Common myeloid progenitor, CD34-positive (primary cell): Measurements from ENCODE around the gene MGAT1.
A peak's percentile ranks its signal among the peaks of the same experiment; 100 is the strongest.

Experiments
- CTCF ChIA-PET: fragments of 350-600 bp; sonication (Branson Sonifier 250); formaldehyde crosslinking; loops from one replicate; lab custom pipeline; 2021; ENCODE audit warnings: antibody characterized with exemption; lab: Charles Lee
- POLR2A ChIA-PET: fragments of 350-600 bp; sonication (Branson Sonifier 250); formaldehyde crosslinking; loops from one replicate; lab custom pipeline; 2021; ENCODE audit warnings: antibody characterized with exemption; lab: Charles Lee
- DNase-seq, 3 donors: peaks; one replicate each; pipeline versions ENCODE4 v3.0.0 to v3.0.0-alpha.2; 2013
- H3K27ac ChIP-seq, 2 experiments: 1 replicate in 1 of 2; 2 replicates in 1 of 2; pipeline ENCODE4 v1.7.0; 2013; ENCODE audit warnings: inconsistent platforms in 2 of 2, low read length in 2 of 2, mild to moderate bottlenecking in 2 of 2, low read depth in 1 of 2, moderate library complexity in 1 of 2; ENCODE audit not compliant: severe bottlenecking in 2 of 2, insufficient read depth in 1 of 2, poor library complexity in 1 of 2
- H3K27me3 ChIP-seq, 5 experiments: replicated peaks in 2 of 5; 1 replicate in 3 of 5; 2 replicates in 2 of 5; pipeline versions ENCODE4 v1.6.1 to v1.7.0; 2013; ENCODE audit warnings: low read length in 4 of 5, mild to moderate bottlenecking in 2 of 5, moderate library complexity in 2 of 5, inconsistent platforms in 1 of 5; ENCODE audit not compliant: insufficient read depth in 5 of 5, control insufficient read depth in 4 of 5
- H3K36me3 ChIP-seq, 4 experiments: 1 replicate in 2 of 4; 2 replicates in 2 of 4; pipeline versions ENCODE4 v1.6.1 to v1.7.0; 2013; ENCODE audit warnings: low read length in 3 of 4, control low read depth in 1 of 4, mild to moderate bottlenecking in 1 of 4; ENCODE audit not compliant: control insufficient read depth in 4 of 4, insufficient read depth in 4 of 4
- H3K4me1 ChIP-seq, 4 experiments: 1 replicate in 3 of 4; 2 replicates in 1 of 4; pipeline versions ENCODE4 v1.6.1 to v1.7.1; 2013; ENCODE audit warnings: low read length in 3 of 4, mild to moderate bottlenecking in 3 of 4, control low read depth in 1 of 4, inconsistent platforms in 1 of 4, moderate library complexity in 1 of 4; ENCODE audit not compliant: control insufficient read depth in 4 of 4, insufficient read depth in 4 of 4; ENCODE audit errors: control extremely low read depth in 1 of 4
- H3K4me3 ChIP-seq, 7 experiments: 1 replicate in 4 of 7; 2 replicates in 3 of 7; pipeline versions ENCODE4 v1.5.1 to v1.7.0; 2013; ENCODE audit warnings: mild to moderate bottlenecking in 7 of 7, low read length in 6 of 7, moderate library complexity in 6 of 7, inconsistent platforms in 2 of 7, low read depth in 2 of 7, control low read depth in 1 of 7; ENCODE audit not compliant: insufficient read depth in 4 of 7, control insufficient read depth in 1 of 7; ENCODE audit errors: extremely low read depth in 1 of 7
- H3K9me3 ChIP-seq, 5 experiments: 1 replicate in 4 of 5; 2 replicates in 1 of 5; pipeline versions ENCODE4 v1.6.1 to v1.7.1; 2013; ENCODE audit warnings: low read length in 4 of 5, mild to moderate bottlenecking in 2 of 5, inconsistent platforms in 1 of 5, low read depth in 1 of 5, moderate library complexity in 1 of 5; ENCODE audit not compliant: control insufficient read depth in 4 of 5, insufficient read depth in 2 of 5; ENCODE audit errors: control extremely low read depth in 1 of 5
- WGBS: methylation state at CpG from one replicate; pipeline ENCODE4 v1.1.5; 2013; ENCODE audit not compliant: insufficient coverage; 5-methylcytosine and 5-hydroxymethylcytosine counted together

Gene MGAT1

DNA sequence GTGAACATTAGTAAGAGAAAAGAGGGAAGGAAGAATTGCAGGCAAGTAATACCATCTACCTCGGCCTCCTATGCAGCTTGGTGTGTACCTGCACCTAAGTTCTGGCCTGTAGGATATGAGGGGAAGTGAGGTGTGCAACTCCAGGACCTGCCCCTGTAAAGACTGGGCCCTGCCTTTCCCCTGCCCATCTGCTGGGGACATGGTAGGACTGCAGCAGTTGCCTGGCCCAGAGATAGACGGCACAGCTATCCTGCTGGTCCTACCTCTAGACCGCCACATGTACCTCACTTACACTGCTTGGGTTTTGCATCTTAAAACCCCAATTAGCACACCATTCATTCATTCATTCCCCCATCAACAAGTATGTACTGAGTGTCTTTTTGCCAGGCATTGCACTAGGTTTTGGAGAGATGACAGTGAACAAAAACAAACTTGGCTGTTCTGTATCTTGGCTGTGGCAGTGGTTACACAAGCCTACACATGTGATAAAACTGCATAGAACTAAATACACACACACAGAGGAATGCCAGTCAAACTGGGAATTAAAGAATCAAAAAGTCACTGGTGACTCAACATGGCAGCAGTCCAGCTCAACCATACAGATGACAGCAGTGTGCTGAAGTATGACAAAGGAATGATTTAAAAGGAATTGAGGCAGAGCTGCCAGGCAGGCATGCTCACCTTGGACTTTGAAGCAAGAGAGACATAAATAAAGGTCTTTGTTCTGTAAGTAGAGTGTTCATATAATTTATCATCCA, 23.3 kb upstream of the MGAT1 start:
- POLR2A ChIA-PET = no interaction called here
- no peak overlapping the region for H3K27ac ChIP-seq
- no peak for DNase-seq
- WGBS = 100% methylated on average over 2 of the region's 3 CpGs
- H3K27me3 ChIP-seq = no peaks in the 10 kb centered on the region
- H3K4me1 ChIP-seq = peaks cover 0 to 17% (median 9%) of the 10 kb centered on the region in 4 experiments
- H3K4me3 ChIP-seq = no peak overlapping the region
- CTCF ChIA-PET = interaction anchor here (1.0 to 2.5 kb wide), 8 partner anchors 8 to 34 kb away, joined by 3 to 7 read pairs (median 4); no protein-coding TSS in a partner anchor
- H3K9me3 ChIP-seq = peaks cover 0 to 10% (median 0%) of the 10 kb centered on the region in 5 experiments
- peaks cover 0 to 7% (median 4%) of the 10 kb centered on the region in 4 experiments for H3K36me3 ChIP-seq

DNA sequence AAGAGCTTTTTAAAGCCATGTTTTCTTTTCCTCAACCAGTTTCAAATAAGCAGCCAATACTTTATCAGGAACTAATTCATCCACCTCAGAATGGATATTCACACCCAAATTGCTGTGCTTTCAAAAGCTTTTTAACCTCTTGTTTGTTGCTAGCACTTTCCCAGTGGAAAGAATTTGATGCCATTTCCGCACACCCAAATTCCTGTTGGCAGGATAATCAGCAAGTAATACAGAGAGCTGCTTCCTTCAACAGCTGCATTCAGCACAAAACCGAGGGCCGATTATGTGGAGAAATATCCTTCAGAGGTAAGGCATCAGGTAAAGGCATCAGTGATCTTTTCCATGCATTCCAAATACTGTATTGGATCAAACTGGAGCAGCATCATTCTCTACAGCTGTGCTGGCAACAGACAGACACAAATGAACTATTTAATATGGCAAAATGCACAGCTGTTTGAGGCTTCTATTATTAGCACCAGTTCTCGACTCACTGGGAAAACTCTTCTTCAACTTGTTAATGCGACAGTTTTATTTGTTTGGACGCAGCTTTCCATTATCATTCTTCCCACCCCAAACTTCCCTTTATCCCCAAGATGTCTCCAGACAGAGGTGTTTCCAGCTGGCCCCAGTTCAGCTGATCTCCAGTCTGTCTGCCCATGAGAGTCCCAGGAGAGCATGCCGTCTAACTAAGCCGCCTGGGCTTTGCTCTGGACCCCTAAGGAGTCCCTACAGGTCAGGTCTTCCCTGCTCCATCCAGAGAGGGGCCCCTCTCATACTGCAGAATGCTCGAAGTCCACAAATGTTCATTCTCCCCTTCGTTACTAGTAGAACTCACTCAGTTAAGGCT, 22.2 kb upstream of the MGAT1 start:
- no peak for DNase-seq
- no peaks in the 10 kb centered on the region for H3K27me3 ChIP-seq
- H3K4me3 ChIP-seq = no peak overlapping the region
- ChIA-PET POLR2A (no interaction called here), CTCF (interaction anchor here (0.6 to 2.5 kb wide), 5 partner anchors 8 to 40 kb away, joined by 3 to 7 read pairs (median 3); no protein-coding TSS in a partner anchor)
- peaks cover 0 to 4% (median 4%) of the 10 kb centered on the region in 4 experiments for H3K36me3 ChIP-seq
- H3K9me3 ChIP-seq = peaks cover 0 to 7% (median 0%) of the 10 kb centered on the region in 5 experiments
- H3K4me1 ChIP-seq = peaks cover 0 to 11% (median under 1%) of the 10 kb centered on the region in 4 experiments
- no peak overlapping the region for H3K27ac ChIP-seq
- WGBS = 98% methylated on average over 10 of the region's 10 CpGs

DNA sequence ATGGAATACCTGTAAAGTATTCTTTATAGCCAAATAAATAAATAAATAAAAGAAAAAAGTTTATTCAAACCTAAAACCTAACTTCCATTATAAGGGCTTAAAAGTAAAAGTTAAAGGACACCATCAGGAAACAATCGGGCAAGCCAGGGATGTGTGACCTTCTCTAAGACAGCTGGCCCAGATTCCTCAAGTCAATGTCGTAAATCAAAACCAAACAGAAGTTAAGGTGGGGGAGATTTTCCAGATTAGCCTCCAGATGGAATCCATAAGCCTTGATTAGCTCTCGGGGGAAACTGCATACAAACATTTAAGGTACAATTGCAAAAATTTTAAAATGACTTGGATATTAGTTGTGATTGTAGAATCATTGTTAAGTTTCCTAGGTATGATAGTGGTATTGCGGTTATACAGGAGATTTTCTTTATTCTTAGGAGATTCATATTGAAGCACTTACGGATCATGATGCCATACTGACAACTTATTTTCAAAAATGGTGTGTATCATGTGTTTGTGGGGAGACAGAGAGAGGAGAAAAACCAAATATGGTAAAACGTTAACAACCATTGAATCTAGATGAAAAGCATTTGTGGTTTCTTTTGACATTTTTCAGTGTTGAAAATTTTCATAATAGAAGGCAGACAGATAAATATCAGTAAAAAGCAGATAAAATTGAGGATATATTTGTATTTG, 21.5 kb upstream of the MGAT1 start:
- no peak for DNase-seq
- Histone ChIP-seq H3K36me3 (peaks cover 0 to 2% (median 0%) of the 10 kb centered on the region in 4 experiments), H3K4me1 (peaks cover 0 to 8% (median 0%) of the 10 kb centered on the region in 4 experiments), H3K27me3 (no peaks in the 10 kb centered on the region), H3K9me3 (peaks cover 0 to 3% (median 0%) of the 10 kb centered on the region in 5 experiments), H3K27ac (no peak overlapping the region), H3K4me3 (no peak overlapping the region)
- 100% methylated on average over 4 of the region's 6 CpGs for WGBS
- ChIA-PET CTCF (interaction anchor here (0.6 kb wide), 1 partner anchor 39 kb away, joined by 4 read pairs; no protein-coding TSS in a partner anchor), POLR2A (no interaction called here)

DNA sequence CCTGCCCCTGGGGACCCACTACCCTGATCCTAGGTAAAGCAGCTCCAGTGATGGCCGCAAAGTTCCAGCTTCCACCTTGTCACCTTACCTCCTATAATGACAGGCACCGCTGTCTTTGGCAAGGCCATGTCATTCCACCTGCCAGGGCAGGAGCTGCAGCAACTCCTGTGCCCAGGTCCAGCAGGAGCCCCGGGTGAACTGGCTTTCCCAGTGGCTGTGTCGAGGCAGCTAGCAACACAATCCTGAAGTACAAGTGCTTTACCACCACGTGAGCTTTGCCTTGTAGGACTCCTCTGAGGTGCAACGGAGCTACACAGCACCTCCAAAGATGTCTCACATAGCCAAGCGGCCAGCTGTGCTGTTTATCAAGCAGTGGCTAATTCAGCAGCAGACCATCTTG, 20.7 kb upstream of the MGAT1 start:
- Histone ChIP-seq H3K4me1 (peaks cover 0 to 10% (median 0%) of the 10 kb centered on the region in 4 experiments), H3K27me3 (no peaks in the 10 kb centered on the region), H3K9me3 (no peaks in the 10 kb centered on the region), H3K36me3 (peaks cover 0 to 2% (median 0%) of the 10 kb centered on the region in 4 experiments), H3K4me3 (no peak overlapping the region), H3K27ac (no peak overlapping the region)
- ChIA-PET POLR2A (no interaction called here), CTCF (interaction anchor here (0.5 kb wide), 1 partner anchor 1892 kb away, joined by 3 read pairs; no protein-coding TSS in a partner anchor)
- 98% methylated on average over 7 of the region's 7 CpGs for WGBS
- no peak for DNase-seq

DNA sequence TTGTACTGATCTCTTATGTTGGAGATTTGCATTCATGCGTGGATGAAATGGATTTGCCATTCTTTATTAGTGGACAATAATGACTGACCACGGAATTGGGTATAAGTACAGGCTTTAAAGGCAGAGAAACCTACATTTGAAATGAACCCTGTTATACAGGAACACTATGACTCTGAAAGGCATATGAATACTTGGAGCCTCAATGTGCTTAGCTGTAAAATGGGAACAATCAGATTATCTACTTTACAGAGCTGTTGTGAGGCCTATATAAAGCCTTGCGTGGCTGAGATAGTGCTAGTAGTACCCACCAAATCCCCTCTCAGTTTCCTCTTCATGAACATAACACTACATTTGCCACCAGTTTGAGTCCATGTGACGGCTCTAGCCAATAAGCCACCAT, 18.9 kb upstream of the MGAT1 start:
- no peak for DNase-seq
- Histone ChIP-seq H3K4me3 (no peak overlapping the region), H3K27me3 (no peaks in the 10 kb centered on the region), H3K36me3 (no peaks in the 10 kb centered on the region), H3K27ac (peak overlapping the region in 1 of 2 experiments; percentile 47), H3K4me1 (peaks cover 6 to 28% (median 17%) of the 10 kb centered on the region in 4 experiments), H3K9me3 (no peaks in the 10 kb centered on the region)
- ChIA-PET POLR2A (interaction anchor here (0.6 to 1.1 kb wide), 2 partner anchors 9 to 94 kb away, joined by 3 to 4 read pairs; no protein-coding TSS in a partner anchor), CTCF (interaction anchor here (0.9 to 1.7 kb wide), 6 partner anchors 8 to 340 kb away, joined by 3 to 7 read pairs (median 4); no protein-coding TSS in a partner anchor)
- 100% methylated on average over 1 of the region's 4 CpGs for WGBS

DNA sequence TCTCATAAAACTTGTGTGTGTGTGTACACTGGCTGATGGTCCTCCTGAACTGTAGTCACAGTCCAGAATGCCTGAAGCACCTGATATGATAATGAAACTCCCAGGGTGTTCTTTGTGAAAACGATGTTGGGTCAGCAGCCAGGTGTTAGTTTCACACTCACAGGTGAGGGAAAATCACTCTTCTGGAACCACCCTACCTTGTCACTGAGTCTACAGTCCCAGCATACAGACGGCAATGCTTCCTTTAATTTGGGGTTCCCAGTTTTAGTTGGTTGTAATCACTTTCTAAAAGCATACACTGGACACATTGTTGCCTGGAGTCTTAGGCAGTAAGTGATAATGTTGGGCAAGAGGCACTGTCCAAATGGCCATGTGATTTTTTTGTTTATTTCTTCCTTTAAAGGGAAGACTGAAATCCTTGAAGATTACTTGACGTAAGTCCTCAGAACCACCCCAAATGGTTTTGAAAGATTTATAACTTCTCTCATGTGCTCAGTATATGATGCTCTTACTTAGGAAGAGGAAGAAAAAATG, 18.2 kb upstream of the MGAT1 start:
- peak overlapping the region in 1 of 2 experiments; percentile 47 for H3K27ac ChIP-seq
- no peaks in the 10 kb centered on the region for H3K27me3 ChIP-seq
- 75% methylated on average over 2 of the region's 3 CpGs for WGBS
- ChIA-PET POLR2A (interaction anchor here (1.1 kb wide), 1 partner anchor 10 kb away, joined by 4 read pairs; no protein-coding TSS in a partner anchor), CTCF (interaction anchor here (0.9 to 1.7 kb wide), 6 partner anchors 9 to 341 kb away, joined by 3 to 7 read pairs (median 4); no protein-coding TSS in a partner anchor)
- no peaks in the 10 kb centered on the region for H3K36me3 ChIP-seq
- H3K4me3 ChIP-seq = peak overlapping the region in 1 of 7 experiments; percentile 32
- DNase-seq = no peak
- peaks cover 6 to 34% (median 24%) of the 10 kb centered on the region in 4 experiments for H3K4me1 ChIP-seq
- no peaks in the 10 kb centered on the region for H3K9me3 ChIP-seq
